Fibroblast of lung (primary cell): ENCODE measurements around the gene COL4A3.

Experiments used
- EZH2 ChIP-seq: IDR thresholded peaks from 2 replicates; pipeline ENCODE4 v1.5.1; 2012; ENCODE audit warnings: low read length, control low read depth, mild to moderate bottlenecking; ENCODE audit errors: missing control alignments
- TF ChIP-seq, protein P1 (sequence below), 2 donors: IDR thresholded peaks in 1 of 2; conservative IDR thresholded peaks in 1 of 2; 1 replicate in 1 of 2; 2 replicates in 1 of 2; pipeline ENCODE4 v1.5.1; 2011 to 2012; ENCODE audit warnings: low read length in 2 of 2, control low read depth in 1 of 2, inconsistent platforms in 1 of 2, low read depth in 1 of 2, mild to moderate bottlenecking in 1 of 2

DNA sequence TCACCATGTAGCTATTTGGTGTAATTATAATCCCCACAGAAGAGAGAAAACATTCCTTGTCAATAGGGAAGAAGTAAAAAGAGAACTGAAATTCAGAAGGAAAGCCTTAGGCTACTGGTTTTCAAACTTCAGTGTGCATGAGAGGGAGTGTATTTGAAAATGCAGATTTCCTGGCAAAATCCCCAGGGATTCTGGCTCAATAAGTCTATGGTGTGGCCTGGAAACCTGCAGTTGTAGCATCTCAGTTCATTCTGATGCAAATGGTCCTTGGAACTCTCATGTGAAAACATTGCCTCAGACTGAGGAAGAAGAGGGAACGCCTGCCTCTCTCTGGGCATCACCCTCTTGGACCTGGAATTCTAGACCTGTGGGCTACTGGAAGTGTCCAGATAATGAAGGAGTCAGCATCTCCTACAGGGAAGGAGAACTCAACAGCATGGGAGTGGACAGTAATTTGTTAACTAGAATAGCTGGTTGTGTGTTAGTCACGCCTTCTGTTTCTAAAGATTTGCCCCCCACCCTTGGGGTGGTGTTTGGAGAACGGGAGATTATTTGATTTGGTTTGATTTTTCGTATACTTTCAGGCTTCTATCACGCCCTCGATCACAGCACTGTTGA is 21.3 kb downstream of the COL4A3 start:
- TF ChIP-seq, protein P1, sequence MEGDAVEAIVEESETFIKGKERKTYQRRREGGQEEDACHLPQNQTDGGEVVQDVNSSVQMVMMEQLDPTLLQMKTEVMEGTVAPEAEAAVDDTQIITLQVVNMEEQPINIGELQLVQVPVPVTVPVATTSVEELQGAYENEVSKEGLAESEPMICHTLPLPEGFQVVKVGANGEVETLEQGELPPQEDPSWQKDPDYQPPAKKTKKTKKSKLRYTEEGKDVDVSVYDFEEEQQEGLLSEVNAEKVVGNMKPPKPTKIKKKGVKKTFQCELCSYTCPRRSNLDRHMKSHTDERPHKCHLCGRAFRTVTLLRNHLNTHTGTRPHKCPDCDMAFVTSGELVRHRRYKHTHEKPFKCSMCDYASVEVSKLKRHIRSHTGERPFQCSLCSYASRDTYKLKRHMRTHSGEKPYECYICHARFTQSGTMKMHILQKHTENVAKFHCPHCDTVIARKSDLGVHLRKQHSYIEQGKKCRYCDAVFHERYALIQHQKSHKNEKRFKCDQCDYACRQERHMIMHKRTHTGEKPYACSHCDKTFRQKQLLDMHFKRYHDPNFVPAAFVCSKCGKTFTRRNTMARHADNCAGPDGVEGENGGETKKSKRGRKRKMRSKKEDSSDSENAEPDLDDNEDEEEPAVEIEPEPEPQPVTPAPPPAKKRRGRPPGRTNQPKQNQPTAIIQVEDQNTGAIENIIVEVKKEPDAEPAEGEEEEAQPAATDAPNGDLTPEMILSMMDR (conservative IDR thresholded peaks at IDR 0.05 in 1 of 2, IDR thresholded peaks at IDR 0.05 in 1 of 2; ENCODE audit: low read depth in 1 of 2, low read length in 2 of 2): no peak
- TF ChIP-seq EZH2: no peak
